Adrenal gland (tissue), 5 donors: ENCODE measurements around the gene CCN6.

ENCODE experiments used
- POLR2A ChIP-seq, 2 donors: fragments of 450-650 bp; IDR thresholded peaks; one replicate each; pipeline ENCODE4 v1.6.1; 2017; ENCODE audit warnings: antibody characterized with exemption in 2 of 2, mild to moderate bottlenecking in 2 of 2, moderate library complexity in 1 of 2
- TF ChIP-seq, protein P1 (sequence below), 6 experiments: fragments of 450-650 bp in 4 of 6; fragments of 200-600 bp in 2 of 6; sonication (generic) in 1 of 6; IDR thresholded peaks; 1 replicate in 5 of 6; 2 replicates in 1 of 6; pipeline versions ENCODE4 v1.5.1 to v1.8.0; 2016 to 2021; ENCODE audit warnings: antibody characterized with exemption in 6 of 6, mild to moderate bottlenecking in 2 of 6, moderate library complexity in 1 of 6
- donor health status: DM: no; HTN: no; CAD: no.

DNA sequence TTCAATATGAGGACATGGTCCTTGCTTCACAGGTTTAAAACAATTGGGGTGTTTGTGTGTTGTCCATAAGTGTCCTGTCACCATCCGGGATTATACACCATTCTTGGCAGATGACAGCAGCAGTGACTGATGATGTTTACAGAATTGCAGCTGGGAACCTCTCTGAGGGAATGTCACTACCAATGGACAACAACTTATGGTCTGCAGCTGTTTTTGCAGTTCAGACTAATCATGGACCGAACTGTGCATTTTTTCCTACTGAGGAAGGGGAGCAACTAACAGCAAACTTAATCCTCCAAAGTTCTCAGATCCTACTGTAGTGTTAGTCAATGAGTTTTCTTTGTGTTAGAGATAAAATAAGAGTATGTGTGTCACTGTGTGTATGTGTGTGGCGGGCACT, 59.5 kb downstream of the CCN6 start:
- TF ChIP-seq, protein P1, sequence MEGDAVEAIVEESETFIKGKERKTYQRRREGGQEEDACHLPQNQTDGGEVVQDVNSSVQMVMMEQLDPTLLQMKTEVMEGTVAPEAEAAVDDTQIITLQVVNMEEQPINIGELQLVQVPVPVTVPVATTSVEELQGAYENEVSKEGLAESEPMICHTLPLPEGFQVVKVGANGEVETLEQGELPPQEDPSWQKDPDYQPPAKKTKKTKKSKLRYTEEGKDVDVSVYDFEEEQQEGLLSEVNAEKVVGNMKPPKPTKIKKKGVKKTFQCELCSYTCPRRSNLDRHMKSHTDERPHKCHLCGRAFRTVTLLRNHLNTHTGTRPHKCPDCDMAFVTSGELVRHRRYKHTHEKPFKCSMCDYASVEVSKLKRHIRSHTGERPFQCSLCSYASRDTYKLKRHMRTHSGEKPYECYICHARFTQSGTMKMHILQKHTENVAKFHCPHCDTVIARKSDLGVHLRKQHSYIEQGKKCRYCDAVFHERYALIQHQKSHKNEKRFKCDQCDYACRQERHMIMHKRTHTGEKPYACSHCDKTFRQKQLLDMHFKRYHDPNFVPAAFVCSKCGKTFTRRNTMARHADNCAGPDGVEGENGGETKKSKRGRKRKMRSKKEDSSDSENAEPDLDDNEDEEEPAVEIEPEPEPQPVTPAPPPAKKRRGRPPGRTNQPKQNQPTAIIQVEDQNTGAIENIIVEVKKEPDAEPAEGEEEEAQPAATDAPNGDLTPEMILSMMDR (IDR thresholded peaks at IDR 0.05) = no peak
- no peak for TF ChIP-seq POLR2A (IDR thresholded peaks at IDR 0.05)
